Stomach (tissue), 4 donors: ENCODE data around the gene SYS1.

Experiments
- EP300 ChIP-seq: sonication (generic); formaldehyde crosslinking; IDR thresholded peaks from one replicate; pipeline ENCODE4 v1.6.1; 2017; ENCODE audit warnings: antibody characterized with exemption
- POLR2A ChIP-seq, 4 donors: fragments of 450-650 bp; IDR thresholded peaks; one replicate each; pipeline ENCODE4 v1.6.1; 2016; ENCODE audit warnings: antibody characterized with exemption in 4 of 4, control low read depth in 2 of 4, mild to moderate bottlenecking in 1 of 4, moderate library complexity in 1 of 4
- POLR2AphosphoS5 ChIP-seq, 3 donors: sonication (generic); formaldehyde crosslinking; IDR thresholded peaks; one replicate each; pipeline ENCODE4 v1.6.1; 2016; ENCODE audit warnings: antibody characterized with exemption in 3 of 3
- TF ChIP-seq, protein P1 (sequence below), 7 experiments: fragments of 450-650 bp in 4 of 7; fragments of 200-600 bp in 3 of 7; sonication (generic) in 3 of 7; IDR thresholded peaks; one replicate each; pipeline ENCODE4 v1.5.1; 2016 to 2019; ENCODE audit warnings: antibody characterized with exemption in 7 of 7, control low read depth in 2 of 7, mild to moderate bottlenecking in 1 of 7

DNA sequence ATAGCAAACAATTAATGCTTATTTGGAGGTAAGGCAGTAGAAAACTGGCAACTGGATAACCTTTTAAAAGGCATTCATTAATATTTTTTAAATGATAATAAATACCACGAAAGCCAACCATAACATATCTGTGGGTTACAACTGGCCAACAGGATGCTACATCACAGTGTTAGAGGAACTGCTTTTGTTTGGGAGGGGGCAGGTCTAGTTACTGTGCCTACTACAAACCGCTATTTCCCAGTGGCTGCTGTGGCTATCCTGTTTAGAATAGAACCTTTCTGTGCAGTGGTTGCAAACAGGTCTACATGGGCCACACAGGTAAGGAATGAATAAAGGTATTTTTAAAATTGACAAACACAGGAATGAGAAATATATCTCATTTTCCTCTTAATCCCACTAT, 54.0 kb downstream of the SYS1 start:
- TF ChIP-seq, protein P1, sequence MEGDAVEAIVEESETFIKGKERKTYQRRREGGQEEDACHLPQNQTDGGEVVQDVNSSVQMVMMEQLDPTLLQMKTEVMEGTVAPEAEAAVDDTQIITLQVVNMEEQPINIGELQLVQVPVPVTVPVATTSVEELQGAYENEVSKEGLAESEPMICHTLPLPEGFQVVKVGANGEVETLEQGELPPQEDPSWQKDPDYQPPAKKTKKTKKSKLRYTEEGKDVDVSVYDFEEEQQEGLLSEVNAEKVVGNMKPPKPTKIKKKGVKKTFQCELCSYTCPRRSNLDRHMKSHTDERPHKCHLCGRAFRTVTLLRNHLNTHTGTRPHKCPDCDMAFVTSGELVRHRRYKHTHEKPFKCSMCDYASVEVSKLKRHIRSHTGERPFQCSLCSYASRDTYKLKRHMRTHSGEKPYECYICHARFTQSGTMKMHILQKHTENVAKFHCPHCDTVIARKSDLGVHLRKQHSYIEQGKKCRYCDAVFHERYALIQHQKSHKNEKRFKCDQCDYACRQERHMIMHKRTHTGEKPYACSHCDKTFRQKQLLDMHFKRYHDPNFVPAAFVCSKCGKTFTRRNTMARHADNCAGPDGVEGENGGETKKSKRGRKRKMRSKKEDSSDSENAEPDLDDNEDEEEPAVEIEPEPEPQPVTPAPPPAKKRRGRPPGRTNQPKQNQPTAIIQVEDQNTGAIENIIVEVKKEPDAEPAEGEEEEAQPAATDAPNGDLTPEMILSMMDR (IDR thresholded peaks at IDR 0.05), result no peak
- TF ChIP-seq POLR2A (IDR thresholded peaks at IDR 0.05), result no peak
- no peak for TF ChIP-seq POLR2AphosphoS5 (IDR thresholded peaks at IDR 0.05)
- TF ChIP-seq EP300, result no peak
